ENCODE results near the gene DLGAP1.

DNA sequence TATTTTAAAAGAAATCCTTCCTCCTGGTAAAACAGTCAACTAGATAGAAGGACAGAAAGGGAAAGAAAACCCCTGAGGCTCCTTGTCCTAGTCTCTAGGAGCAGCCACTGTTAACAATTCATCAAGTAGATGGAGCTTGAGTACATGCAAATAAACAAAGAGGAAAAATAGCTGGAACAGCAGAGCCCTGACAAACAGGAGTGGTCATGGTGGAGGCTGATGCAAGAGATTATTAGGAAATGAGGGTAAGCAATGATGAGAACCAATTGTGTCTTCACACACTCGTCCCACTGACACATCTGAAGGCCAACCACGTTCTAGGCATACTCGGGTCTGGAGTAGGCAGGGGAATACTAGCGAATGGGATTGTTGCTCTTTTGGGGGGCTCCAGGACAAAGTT lies 9.2 kb downstream of the DLGAP1 start:
- TF ChIP-seq POLR2A (IDR thresholded peaks at IDR 0.05; ENCODE audit: low read length) (no peak), GATA1 (IDR thresholded peaks at IDR 0.05; ENCODE audit: low read depth, low read length) (no peak)

All from erythroblast (primary cell).